Keratinocyte (primary cell): ENCODE results near the gene FGF1.

Source experiments
- CTCF ChIP-seq, 3 experiments: IDR thresholded peaks in 1 of 3; conservative IDR thresholded peaks in 1 of 3; optimal IDR thresholded peaks in 1 of 3; 2 replicates in 2 of 3; 3 replicates in 1 of 3; pipeline versions ENCODE3 to v1.5.1; 2011; ENCODE audit warnings: low read length in 3 of 3, mild to moderate bottlenecking in 3 of 3, moderate library complexity in 2 of 3, control low read depth in 1 of 3, inconsistent platforms in 1 of 3; ENCODE audit not compliant: insufficient read depth in 2 of 3; ENCODE audit errors: extremely low read depth in 1 of 3
- EZH2 ChIP-seq: IDR thresholded peaks from one replicate; pipeline ENCODE4 v1.6.1; 2012; ENCODE audit warnings: inconsistent platforms, mild to moderate bottlenecking, low read length, moderate library complexity

- TF ChIP-seq CTCF (optimal IDR thresholded peaks at IDR 0.05 in 1 of 3, IDR thresholded peaks at IDR 0.05 in 1 of 3, conservative IDR thresholded peaks at IDR 0.05 in 1 of 3; ENCODE audit: extremely low read depth in 1 of 3, insufficient read depth in 2 of 3, low read length in 3 of 3) (no peak), EZH2 (no peak)
Measured at GRCh38 chr5:142694092-142694856, 8.4 kb upstream of the FGF1 start.
